ENCODE data around the gene FAM53B.

Gene FAM53B

DNA sequence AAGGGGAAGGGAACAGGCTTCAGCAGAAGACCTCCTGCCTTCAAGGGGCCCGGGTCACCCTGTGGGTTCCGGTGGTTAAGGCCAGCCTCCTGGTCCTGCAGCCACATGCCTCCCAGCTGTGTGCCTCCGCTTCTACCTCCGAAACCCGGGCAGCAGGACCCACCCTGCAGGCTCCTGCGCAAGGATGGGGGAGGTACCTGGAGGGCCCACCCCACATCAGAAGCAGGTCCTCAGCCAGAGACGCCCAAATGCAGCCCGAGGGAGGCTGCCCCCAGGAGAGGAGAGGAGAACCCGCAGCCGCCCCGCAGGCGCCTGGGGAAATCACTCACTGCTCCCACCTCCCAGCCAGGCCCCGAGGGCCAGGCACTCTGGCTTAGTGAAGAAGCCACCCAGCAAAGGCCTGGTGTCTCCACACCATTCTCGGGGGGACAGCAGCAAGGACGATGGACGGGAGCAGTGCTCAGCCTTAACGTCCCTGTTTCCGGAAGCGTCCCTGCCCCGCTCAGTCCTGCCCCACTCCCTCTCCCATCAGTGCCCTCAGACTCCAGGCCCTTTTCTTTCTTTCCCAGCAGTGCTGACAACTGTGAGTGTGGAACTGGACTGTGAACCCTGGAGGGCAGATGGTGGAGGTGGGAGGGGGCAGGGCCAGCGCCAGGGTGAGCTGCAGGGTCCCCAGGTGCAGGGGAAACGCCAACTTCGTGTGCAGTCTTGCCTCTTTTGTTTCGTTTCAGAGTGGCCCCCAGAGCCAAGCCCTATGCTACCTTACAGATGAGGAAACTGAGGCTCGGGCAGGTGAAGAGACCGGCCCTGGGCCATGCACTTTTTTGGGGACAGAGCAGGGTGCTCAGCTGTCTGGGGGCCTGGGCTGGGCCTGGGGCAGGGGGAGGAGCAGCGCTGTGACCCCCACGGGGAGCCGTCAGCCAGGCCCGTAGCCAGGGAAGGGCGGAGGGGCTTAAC lies 138.0 kb downstream of the FAM53B start:
- DNase-seq: no peak

DNA sequence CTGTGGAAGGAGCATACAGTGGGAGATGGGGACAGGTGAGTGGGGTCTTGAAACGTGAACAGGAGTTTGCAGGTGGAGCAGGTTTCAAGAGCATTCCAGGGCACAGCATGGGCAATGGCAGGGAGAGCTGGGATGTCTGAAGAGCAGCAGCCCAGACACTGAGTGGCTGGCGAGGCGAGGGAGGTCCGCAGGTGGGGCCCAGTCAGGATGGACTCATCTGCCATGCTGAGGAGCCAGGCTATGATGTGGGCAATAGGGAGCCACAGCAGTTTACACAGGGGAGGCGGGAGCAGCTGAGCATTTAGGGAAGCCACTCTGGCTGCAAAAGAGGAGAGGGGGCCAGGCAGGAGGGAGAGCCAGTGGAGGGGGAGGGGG lies 138.7 kb downstream of the FAM53B start:
- no peak for DNase-seq

DNA sequence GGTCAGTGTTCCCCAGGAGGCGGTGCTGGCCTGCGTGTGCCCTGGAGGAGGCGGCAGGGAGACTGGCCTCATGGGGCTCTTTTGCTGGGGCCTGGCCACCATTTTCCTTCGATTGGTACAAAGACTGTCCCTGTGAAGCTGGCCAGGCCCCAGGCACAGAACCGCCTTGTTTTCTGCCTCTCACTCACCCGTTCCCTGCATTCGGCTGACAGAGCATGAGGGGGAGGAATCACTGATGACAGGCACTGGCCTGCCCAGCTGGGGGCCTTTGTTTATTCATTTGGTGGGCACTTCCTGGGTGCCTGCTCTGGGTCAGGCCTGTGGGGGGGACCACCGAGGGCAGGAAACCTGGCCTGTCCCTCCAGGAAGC lies 139.2 kb downstream of the FAM53B start:
- no peak for DNase-seq

DNA sequence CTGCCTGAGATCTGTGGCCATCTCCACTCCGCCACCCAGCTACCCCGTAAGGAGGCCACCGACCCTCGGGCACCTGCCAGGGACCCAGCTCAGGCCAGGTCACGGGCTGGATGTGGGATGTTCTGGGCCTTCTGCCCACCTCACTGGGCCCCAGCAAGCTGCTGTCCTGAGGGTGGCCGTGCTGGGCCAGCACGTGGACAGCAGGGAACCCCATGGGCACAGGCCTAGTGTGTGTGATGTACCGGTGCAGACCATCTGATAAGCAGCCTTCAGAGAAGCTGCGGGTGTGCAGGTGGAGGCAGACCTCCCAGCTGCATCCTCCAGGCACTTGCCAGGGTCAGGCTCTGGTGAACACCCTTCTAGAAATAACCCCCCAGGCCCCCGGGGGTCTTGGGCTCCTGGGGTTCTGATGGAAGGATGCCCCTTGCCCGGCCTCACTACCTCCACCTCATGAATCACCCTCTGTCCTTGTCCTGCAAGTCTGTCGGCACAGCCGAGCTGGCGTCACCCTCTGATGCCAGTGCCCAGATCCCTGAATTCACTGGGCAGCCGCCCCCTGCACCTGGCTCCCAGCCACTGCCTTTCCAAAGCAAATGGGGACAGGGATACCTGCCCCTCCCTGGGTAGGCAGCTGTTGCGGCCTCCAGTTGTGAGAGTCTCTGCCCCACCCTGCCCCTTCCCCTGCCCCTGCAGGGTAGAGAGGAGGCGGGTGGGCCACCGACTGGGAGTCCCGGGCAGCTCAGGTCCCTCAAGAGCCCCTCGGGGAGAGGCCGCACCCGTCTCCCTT lies 139.8 kb downstream of the FAM53B start:
- DNase-seq: no peak

DNA sequence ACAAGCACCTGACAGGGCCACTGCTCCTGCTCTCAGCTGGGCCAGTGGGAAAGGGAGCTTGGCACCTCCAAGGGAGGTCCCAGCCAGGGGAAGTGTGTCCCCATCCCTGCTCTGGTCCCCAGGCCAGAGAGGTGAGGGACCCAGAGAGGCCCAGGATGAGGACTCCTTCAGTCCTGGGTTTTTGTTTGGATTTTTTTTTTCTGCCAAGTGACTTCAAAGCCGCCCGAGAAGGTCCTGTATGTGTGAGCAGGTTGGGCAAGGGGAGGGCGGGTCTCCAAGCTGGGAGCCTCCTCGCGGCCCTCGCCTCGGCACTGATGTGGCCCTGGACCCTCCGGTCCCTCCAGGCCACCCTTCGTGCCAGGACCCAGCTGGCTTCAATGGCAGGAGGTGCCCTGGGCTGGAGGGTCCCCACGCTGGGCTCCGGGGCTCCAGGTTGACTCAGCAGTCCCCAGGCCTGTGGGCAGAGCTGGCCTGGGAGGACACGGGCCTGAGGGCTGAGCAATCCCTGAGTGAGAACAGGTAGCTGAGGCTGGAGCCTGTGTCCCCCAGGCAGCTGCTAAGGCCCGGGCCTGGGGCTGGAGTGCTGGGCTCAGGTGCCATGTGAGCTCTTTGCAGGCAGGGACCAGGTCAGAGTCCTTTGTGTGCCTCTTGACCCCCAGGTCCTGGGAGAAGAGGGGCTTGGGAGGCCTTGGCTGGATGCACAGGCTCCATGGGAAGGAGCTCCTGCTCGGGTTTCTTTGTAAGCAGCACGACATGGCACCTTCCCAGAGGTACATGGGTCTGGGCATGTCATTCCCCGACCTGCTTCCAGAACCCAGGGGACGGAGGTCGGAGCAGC lies 140.6 kb downstream of the FAM53B start:
- no peak for DNase-seq

DNA sequence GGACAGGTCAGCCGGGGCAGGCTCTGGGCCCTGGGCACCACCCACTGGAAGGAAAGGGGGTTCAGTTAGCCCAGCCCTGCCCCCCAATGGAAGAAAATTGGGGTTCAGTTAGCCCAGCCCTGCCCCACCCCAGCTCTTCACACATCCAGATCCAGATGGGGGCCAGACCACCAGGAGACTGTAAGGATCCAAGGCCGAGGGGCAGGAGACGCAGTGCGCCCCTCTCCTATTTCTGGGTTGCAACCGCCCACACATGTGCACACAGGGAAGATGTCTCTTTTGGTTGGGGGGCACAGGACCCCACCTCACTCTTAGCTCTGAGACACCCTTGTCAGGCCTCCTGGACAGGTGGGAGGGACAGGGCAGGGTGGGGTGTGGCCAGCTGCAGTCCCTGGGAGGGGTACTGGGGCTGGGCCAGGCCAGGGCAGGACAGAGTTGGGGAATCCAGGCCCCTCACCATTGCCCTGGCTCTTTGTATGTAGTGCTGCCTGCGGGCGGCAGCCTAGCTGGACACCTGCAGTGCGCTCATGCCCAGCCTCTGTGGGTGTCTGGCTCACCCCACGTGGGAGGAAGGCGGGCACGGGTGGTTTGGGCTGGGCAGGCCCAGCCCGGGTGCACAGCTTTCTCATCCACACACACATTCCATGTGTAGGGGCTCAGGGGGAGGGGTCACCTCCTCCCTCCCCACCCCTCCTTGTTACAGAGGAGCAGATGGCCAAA lies 141.4 kb downstream of the FAM53B start:
- DNase-seq: no peak

DNA sequence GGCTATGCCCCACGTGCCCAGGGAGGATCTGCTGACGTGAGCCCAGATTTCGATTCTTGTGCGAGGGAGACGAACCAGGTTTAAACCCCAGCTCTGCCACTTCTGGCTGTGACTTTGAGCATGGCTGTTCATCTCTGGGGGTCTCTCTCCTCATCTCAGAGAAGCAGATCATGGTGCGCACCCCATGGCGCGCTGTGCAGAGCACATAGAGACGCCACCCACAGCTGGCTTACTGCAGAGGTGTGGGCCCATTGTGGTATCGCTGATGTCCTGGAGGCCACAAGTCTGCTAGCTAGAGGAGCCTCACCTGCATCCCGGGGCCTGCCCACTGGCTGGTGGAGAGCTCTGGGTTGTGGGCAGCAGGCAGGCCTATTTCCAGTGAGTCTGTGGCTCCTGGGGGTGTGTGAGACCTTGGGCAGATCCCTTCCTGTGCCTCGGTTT lies 142.0 kb downstream of the FAM53B start:
- no peak for DNase-seq

DNA sequence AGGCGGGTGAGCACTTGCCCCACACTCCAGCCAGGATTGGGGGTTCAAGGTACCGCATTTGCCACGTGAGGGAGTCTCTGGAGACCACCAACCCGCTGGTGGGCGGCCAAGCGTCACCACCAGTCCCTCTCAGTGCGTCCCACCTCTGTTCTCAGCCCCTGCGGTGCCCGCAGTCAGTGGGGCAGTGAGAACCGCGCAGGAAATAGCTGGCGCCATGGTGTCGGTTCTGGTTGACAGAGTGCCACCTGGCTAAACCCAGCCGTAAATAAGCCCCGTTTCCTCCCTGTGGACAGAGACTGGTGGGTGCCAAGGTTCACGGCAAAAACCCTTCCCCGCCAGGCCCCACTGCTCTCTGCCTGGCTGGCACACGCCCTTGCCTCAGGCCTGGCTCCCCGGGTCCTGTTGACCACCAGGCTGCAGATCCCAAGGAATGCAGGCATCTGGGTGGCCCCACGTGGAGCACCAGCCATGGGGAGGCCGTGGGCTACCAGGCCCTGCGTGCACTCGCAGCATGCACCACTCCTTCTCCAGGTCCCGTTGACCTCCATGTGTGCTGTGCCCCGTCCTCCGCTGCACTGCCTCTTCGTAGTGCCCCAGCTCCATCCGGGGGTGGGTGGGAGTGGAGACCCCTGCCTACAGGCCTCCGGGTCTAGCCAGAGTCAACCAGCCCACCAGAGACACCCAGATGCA lies 142.6 kb downstream of the FAM53B start:
- no peak for DNase-seq

DNA sequence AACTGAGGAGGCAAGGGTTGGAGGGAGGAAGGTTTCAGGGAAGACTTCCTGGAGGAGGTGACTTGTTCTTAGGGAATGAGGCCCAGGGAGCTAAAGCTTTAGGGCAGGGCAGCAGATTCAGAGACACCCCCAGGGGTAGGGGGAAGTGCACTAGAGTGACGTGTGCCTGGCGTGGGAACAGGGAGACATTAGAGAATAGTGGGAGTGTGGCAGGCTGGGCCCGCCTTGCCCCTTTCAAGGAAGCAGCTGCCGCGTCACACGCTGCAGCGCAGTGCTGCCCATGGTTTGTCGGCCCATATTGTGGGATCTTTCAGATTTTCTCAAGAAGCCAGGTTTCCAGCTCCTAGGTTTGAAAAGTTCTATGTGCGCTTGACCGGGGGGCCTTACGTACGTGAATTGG lies 143.2 kb downstream of the FAM53B start:
- no peak for DNase-seq

DNA sequence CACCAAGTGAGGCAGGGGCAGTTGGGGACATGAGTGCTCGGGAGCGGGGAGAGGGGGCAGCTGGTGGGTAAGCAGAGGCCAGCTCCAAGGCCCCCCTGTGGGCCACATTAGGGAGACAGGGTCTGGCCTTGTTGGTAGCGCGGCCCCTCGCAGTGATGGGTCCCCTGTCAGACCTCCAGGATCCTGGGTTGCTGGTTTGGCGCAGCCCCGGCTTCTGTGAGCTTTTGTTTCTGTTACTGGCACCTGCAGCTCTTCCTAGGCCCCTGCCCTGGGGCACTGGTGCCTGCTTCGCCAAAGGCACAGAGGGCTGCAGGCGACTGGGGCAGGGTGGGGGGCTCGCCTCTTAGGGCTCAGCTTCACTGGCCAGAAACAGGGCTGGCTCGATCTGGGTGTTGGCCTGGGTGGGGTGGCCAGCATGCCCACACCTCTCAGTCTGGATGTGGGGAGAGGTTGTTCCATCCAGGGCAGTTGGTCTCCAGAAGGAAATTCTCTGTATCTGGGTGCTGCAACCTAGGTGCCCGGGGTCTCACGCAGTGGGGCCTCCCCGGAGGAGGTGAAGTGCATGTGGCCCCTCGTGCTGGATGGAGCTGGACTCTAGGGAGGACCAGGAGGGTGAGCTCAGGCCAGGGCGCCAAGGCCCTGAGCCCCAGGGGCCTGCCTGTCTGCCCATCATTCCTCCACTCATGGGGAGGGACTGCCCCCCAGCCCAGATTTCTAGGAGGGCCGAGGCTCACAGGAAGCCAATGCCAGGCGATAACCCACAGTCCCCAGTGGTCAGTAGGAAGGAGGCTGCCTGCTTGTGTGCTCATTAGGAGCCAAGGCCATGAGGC lies 143.9 kb downstream of the FAM53B start:
- DNase-seq: no peak

DNA sequence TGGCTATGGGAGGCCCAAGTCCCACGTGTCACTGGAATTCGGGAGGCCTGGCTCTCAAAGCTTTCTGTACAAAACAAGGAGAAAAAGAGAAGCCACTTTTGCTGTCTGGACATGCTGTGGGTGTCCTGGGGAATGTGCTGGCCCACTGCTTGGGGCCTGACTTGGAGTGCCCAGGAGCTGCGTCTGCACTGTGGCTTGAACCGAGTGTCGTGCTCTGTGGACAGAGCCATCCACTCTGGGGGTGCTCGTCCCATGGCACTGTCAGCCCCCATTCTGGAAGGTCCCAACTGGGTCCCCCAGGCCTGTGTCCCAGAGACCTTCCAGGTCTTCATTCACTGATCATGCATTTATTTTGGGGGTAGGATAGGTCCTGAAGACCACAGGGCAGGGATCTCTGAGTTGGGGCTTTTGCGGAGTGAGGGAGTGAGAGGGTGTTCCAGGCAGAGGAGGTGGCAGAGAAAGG lies 144.6 kb downstream of the FAM53B start:
- no peak for DNase-seq

DNA sequence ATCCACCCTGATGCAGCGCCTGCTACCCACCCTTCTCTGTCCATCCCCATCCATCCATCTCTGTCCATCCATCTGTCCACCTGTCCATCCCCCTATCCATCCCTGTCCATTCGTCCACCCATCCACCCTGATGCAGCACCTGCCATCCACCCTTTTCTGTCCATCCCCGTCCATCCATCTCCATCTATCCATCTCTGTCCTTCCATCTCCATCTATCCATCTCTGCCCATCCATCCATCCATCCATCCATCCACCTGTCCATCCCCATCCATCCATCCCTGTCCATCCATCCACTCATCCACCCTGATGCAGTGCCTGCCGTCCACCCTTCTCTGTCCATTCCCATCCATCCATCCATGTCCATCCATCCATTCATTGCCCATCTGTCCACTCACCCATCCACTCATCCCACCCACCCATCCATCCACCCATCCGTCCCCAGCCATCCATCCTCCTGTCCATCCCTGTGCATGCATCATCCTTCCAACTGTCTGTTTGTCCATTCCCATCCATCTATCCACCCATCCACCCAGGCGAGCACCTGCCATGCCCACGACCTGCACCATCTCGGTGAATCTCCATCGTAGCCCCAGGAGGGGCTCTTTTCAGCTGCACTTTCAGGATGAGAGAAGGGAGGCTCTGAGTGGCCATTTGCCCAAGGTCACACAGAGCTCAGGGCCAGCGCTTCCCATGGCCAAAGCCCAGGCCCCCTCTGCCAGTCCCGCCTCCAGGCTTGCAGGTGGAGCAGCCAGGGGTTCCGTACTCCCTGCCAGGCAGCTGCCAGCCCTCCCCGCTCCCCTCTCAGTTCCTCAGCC lies 145.2 kb downstream of the FAM53B start:
- DNase-seq: no peak

DNA sequence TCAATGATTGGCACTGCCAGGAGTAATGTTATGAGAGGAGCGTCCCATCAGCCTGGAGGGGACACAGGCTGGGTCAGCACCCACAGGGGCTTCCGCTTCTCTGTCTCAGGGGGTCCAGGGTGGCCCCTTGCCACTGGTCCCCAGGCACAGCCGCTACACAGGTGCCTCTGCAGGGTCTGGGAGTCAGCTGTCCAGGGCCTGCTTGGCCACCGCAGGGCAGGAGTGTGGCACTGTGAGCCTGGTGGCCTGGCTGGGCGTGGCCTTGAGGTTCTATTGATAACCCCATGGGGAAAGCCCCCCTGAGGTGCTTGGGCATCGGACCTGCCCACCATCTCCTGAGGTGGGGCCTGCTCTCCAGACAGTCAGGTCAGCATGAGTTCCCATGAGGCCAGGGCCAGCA lies 146.0 kb downstream of the FAM53B start:
- no peak for DNase-seq

DNA sequence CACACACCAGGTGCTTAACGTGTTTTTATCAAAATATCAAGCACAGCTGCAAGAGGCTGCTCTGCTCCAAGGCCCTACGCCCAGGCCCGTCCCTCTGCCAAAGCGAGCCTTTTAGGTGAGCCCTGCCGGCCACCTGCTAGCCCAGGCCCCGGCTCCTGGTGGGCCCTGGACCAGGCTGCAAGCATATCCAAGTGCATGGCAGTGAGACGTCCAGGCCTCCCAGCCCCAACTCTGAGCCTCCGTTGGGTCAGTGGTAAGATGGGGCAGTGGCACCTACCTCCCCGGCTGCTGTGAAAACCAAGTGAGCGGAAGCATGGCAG lies 146.4 kb downstream of the FAM53B start:
- no peak for DNase-seq

DNA sequence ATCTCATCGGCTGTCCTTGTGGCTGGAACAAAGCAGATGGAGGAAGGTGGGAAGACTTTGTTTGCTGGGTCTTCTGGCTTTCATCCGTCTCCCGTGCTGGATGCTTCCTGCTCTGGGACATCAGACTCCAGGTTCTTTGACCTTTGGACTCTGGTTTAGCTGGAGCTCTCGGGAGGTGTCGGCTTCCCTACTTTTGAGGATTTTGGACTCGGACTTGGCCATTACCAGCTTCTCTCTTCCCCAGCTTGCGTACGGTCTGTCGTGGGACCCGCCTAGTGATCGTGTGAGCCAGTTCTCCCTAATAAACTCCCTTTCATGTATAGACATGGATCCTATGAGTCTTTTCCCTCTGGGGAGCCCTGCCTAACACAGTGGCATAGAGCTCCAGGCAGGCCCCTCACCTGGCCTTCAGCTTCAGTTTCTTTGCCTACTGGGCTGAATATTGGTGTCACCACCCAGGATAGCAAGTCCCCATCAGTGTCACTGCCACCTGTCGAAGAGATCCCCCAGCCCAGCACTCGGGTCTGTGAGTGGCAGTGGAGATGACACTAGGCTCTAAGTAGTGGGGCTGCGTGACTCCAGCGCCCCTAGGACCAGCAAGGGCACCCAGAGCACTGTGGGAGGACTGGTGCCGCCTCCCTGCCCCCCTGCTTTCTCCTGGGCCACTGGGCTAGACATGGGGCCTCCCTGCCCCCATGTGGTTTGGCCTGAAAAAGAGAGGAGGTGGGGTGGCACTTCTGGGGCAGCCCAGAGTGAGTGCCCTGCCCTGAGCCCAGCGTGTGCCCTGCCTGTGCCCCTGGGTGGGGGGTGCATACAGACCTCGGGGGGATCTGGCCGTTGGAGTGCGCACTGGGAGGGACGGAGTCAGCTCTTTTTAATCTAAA lies 147.0 kb downstream of the FAM53B start:
- DNase-seq: no peak

DNA sequence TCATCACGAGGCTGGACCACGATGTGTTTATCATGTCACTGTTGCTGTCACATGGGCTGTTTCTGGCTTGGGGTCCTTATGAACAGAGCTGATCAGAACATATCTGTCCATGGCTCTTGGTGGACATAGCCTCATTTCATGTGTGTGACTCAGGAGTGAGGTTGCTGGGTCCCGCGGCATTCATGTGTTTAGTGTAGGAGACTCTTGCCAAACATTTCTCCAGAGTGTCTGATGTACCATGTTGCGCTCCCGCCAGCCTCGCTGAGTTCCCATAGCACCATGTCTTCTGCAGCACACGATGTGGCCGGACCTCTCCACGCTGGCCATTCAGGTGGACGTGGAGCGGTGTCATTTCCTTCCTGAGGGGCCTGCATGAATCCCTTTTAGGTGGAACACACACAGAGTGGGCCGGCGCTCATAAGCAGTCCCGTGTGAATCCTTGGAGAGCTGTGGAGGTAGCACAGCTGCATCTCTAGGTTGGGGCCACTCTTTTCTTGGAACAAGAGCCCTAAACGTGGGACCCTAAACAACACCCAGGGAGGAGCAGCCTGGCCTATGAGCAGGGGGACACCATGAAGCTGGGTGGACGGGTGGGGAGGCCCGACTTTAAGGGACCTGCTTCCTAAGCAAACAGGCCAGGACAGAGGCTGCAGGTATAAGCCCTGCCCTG lies 147.9 kb downstream of the FAM53B start:
- DNase-seq: no peak

DNA sequence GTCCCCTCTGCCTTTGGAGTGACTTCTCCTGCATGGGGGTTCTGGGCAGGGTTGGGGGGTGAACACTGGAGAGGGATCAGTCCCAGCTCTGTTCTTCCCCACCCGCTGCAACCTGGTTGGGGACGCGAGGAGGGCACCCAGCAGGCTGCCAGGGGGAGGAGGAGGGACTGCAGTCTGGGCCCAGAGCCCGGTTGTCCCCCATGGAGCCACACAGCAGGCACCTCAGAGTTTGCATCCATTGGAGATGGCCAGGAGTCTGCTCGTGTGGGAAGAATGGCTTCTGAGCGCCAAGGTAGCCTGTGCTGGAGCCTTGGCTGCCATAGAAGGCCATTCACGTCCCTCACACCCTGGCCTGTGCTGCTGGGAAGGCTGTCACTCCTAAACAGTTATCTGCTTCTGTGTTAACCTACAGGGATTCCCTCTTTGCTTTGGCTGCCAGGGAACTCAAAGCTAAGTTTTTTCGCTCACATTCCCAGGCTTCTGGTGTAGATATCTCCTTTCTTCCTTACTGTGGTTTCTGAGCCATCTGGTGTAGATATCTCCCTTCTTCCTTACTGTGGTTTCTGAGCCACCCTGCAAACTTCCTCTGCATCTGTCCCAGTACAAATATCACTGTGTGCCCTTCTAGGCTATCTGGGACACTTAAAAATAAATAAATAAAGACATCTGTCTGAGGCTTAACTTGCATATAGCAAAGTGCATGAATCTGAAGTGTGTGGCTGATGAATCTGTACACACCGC lies 148.9 kb downstream of the FAM53B start:
- no peak for DNase-seq

DNA sequence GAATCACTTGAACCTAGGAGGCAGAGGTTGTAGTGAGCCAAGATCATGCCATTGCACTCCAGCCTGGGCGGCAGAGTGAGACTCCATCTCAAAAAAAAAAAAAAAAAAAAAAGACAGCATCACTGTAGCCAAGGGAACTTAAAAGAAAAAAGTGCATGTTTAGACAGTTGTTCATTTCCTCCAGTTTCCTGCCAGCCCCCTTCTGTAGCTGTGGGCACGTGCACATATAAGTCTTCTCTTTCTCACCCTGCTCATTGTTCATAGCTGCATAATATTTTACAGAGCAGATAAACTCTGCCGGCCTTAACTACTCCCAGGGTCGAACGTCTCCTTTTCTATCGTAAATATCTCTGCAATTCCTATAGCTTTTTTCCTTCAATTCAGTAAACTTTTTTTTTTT lies 149.9 kb downstream of the FAM53B start:
- no peak for DNase-seq
